Astrocyte (in vitro differentiated cells and primary cell): Measurements from ENCODE around the gene MTCH1.

Experiments used
- EZH2 ChIP-seq: IDR thresholded peaks from 2 replicates; pipeline ENCODE4 v1.6.1; 2012; ENCODE audit warnings: mild to moderate bottlenecking, low read length, inconsistent platforms; ENCODE audit not compliant: insufficient read depth
- TF ChIP-seq, protein P1 (sequence below): IDR thresholded peaks from 2 replicates; pipeline ENCODE4 v1.5.1; 2011; ENCODE audit warnings: low read depth, mild to moderate bottlenecking, inconsistent platforms, low read length, moderate library complexity; ENCODE audit not compliant: insufficient read depth

DNA sequence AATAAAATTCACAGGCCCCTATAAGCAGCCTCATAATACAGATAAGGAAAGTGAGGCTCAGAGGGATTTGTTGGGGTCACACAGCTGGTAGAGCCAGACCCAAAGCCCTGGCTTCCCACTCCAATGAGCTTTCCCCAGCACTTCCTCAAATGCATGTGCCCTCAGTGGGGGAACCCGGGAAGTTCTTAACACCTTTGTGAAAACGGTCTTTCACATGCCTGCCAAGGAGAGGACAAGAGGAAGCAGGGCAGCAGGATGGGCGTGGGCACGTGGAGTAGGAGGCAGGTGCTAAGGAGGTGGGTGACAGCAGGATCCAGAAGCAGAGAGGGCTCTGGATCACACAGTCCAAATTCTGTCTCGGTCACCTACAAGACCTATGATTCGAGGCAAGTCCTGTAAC lies 30.9 kb downstream of the MTCH1 start:
- TF ChIP-seq, protein P1, sequence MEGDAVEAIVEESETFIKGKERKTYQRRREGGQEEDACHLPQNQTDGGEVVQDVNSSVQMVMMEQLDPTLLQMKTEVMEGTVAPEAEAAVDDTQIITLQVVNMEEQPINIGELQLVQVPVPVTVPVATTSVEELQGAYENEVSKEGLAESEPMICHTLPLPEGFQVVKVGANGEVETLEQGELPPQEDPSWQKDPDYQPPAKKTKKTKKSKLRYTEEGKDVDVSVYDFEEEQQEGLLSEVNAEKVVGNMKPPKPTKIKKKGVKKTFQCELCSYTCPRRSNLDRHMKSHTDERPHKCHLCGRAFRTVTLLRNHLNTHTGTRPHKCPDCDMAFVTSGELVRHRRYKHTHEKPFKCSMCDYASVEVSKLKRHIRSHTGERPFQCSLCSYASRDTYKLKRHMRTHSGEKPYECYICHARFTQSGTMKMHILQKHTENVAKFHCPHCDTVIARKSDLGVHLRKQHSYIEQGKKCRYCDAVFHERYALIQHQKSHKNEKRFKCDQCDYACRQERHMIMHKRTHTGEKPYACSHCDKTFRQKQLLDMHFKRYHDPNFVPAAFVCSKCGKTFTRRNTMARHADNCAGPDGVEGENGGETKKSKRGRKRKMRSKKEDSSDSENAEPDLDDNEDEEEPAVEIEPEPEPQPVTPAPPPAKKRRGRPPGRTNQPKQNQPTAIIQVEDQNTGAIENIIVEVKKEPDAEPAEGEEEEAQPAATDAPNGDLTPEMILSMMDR: no peak
- TF ChIP-seq EZH2: no peak
